ENCODE results near the gene TRIM3. TPM values are rescaled to one million over a fixed set of nuclear protein-coding genes. Genes with fewer than 3 reads are reported as not detected.

TRIM3 gene
- total and polyA plus RNA-seq, 2 donors (not counting 1 experiment from before 2014, with no cell fraction given) = 11.4 to 20.1 TPM

- no peak overlapping the region for H3K27ac Mint-ChIP-seq
- DNase-seq (no peak), ATAC-seq (ENCODE audit: low read depth) (no peak)
- H3K79me2 ChIP-seq (ENCODE audit: control insufficient read depth, insufficient read depth, low read length) = peaks cover 37% of the 10 kb centered on the region
- TF ChIP-seq EZH2 (IDR thresholded peaks at IDR 0.05; ENCODE audit: borderline replicate concordance, insufficient read depth, low read depth, low read length, poor library complexity, severe bottlenecking) = no peak
- no peak for TF ChIP-seq CTCF (IDR thresholded peaks at IDR 0.05)
- CTCF ChIA-PET = interaction anchor here (0.8 to 6.6 kb wide), 2 partner anchors 110 to 249 kb away, joined by 3 to 27 read pairs; no protein-coding TSS in a partner anchor
- no peak overlapping the region for H3K4me3 ChIP-seq (ENCODE audit: control extremely low read depth in 1 of 5, extremely low read depth in 1 of 5, insufficient read depth in 1 of 5, low read depth in 2 of 5, low read length in 4 of 5)
- no peak overlapping the region for H3K27ac ChIP-seq (ENCODE audit: low read length in 2 of 2)
- no peak overlapping the region for H3K4me3 Mint-ChIP-seq
- peaks cover 1 to 41% of the 10 kb centered on the region in 2 experiments for H3K36me3 ChIP-seq (replicated peaks in 1 of 2; ENCODE audit: control extremely low read depth in 1 of 2, control insufficient read depth in 1 of 2, extremely low read depth in 1 of 2, insufficient read depth in 2 of 2, low read length in 1 of 2)
- no peaks in the 10 kb centered on the region for H4K20me1 ChIP-seq (ENCODE audit: control insufficient read depth, insufficient read depth, low read length, poor library complexity, severe bottlenecking)
- no peaks in the 10 kb centered on the region for H3K4me1 Mint-ChIP-seq
- no peaks in the 10 kb centered on the region for H3K27me3 ChIP-seq (replicated peaks in 1 of 4; ENCODE audit: control extremely low read depth in 1 of 4, control insufficient read depth in 3 of 4, insufficient read depth in 4 of 4, low read length in 3 of 4)
- WGBS (ENCODE audit: insufficient coverage) = 100% methylated on average over 3 of the region's 3 CpGs
- no peak overlapping the region for H3K4me2 ChIP-seq (replicated peaks; ENCODE audit: low read depth, low read length, poor library complexity, severe bottlenecking)
- intact Hi-C loops (cut with micrococcal nuclease) = loop anchor here (10.0 kb wide), 1 partner anchor 804 kb away; the partner anchor contains the start of genes TRIM22 and TRIM5
- POLR2A ChIA-PET = no interaction called here
- no peaks in the 10 kb centered on the region for H3K27me3 Mint-ChIP-seq
- H3K9me3 Mint-ChIP-seq (ENCODE audit: insufficient read depth) = no peaks in the 10 kb centered on the region
- no peak overlapping the region for H3K9ac ChIP-seq (ENCODE audit: low read length)
- no peaks in the 10 kb centered on the region for H3K4me1 ChIP-seq (ENCODE audit: control insufficient read depth in 2 of 2, insufficient read depth in 2 of 2, low read length in 2 of 2)
- H2AFZ ChIP-seq (ENCODE audit: insufficient read depth, low read depth, low read length, poor library complexity, severe bottlenecking) = no peak overlapping the region
- no peaks in the 10 kb centered on the region for H3K9me3 ChIP-seq (ENCODE audit: control extremely low read depth in 1 of 3, control insufficient read depth in 2 of 3, insufficient read depth in 1 of 3, low read length in 2 of 3)
Measured at GRCh38 chr11:6488821-6489220, 15.1 kb upstream of the TRIM3 start.

- peaks cover 4% of the 10 kb centered on the region for H3K4me1 Mint-ChIP-seq
- no peak overlapping the region for H3K4me3 Mint-ChIP-seq
- no peak for ATAC-seq (ENCODE audit: low read depth)
- H3K27ac Mint-ChIP-seq = no peak overlapping the region
- Histone ChIP-seq H3K79me2 (ENCODE audit: control insufficient read depth, insufficient read depth, low read length) (peaks cover 38% of the 10 kb centered on the region), H3K36me3 (replicated peaks in 1 of 2; ENCODE audit: control extremely low read depth in 1 of 2, control insufficient read depth in 1 of 2, extremely low read depth in 1 of 2, insufficient read depth in 2 of 2, low read length in 1 of 2) (peaks cover under 1 to 46% of the 10 kb centered on the region in 2 experiments), H3K4me1 (ENCODE audit: control insufficient read depth in 2 of 2, insufficient read depth in 2 of 2, low read length in 2 of 2) (no peaks in the 10 kb centered on the region), H2AFZ (ENCODE audit: insufficient read depth, low read depth, low read length, poor library complexity, severe bottlenecking) (no peak overlapping the region), H3K9me3 (ENCODE audit: control extremely low read depth in 1 of 3, control insufficient read depth in 2 of 3, insufficient read depth in 1 of 3, low read length in 2 of 3) (no peaks in the 10 kb centered on the region), H4K20me1 (ENCODE audit: control insufficient read depth, insufficient read depth, low read length, poor library complexity, severe bottlenecking) (no peaks in the 10 kb centered on the region), H3K27ac (ENCODE audit: low read length in 2 of 2) (peak overlapping the region in 1 of 2 donors; percentile 18), H3K4me2 (replicated peaks; ENCODE audit: low read depth, low read length, poor library complexity, severe bottlenecking) (no peak overlapping the region), H3K27me3 (replicated peaks in 1 of 4; ENCODE audit: control extremely low read depth in 1 of 4, control insufficient read depth in 3 of 4, insufficient read depth in 4 of 4, low read length in 3 of 4) (no peaks in the 10 kb centered on the region), H3K9ac (ENCODE audit: low read length) (no peak overlapping the region), H3K4me3 (ENCODE audit: control extremely low read depth in 1 of 5, extremely low read depth in 1 of 5, insufficient read depth in 1 of 5, low read depth in 2 of 5, low read length in 4 of 5) (no peak overlapping the region)
- no peak for DNase-seq
- ChIA-PET POLR2A (no interaction called here), CTCF (interaction anchor here (0.8 to 6.6 kb wide), 2 partner anchors 110 to 250 kb away, joined by 3 to 27 read pairs; no protein-coding TSS in a partner anchor)
- intact Hi-C loops (cut with micrococcal nuclease) = loop anchor here (10.0 kb wide), 1 partner anchor 804 kb away; the partner anchor contains the start of genes TRIM22 and TRIM5
- no peaks in the 10 kb centered on the region for H3K27me3 Mint-ChIP-seq
- WGBS (ENCODE audit: insufficient coverage) = no CpG with 5 or more reads among the region's 6 CpGs
- H3K9me3 Mint-ChIP-seq (ENCODE audit: insufficient read depth) = no peaks in the 10 kb centered on the region
- TF ChIP-seq CTCF (IDR thresholded peaks at IDR 0.05) (no peak), EZH2 (IDR thresholded peaks at IDR 0.05; ENCODE audit: borderline replicate concordance, insufficient read depth, low read depth, low read length, poor library complexity, severe bottlenecking) (no peak)
Measured at GRCh38 chr11:6488342-6488741, 14.6 kb upstream of the TRIM3 start.
